Measurements from ENCODE around the gene KIAA0040.

Gene KIAA0040

DNA sequence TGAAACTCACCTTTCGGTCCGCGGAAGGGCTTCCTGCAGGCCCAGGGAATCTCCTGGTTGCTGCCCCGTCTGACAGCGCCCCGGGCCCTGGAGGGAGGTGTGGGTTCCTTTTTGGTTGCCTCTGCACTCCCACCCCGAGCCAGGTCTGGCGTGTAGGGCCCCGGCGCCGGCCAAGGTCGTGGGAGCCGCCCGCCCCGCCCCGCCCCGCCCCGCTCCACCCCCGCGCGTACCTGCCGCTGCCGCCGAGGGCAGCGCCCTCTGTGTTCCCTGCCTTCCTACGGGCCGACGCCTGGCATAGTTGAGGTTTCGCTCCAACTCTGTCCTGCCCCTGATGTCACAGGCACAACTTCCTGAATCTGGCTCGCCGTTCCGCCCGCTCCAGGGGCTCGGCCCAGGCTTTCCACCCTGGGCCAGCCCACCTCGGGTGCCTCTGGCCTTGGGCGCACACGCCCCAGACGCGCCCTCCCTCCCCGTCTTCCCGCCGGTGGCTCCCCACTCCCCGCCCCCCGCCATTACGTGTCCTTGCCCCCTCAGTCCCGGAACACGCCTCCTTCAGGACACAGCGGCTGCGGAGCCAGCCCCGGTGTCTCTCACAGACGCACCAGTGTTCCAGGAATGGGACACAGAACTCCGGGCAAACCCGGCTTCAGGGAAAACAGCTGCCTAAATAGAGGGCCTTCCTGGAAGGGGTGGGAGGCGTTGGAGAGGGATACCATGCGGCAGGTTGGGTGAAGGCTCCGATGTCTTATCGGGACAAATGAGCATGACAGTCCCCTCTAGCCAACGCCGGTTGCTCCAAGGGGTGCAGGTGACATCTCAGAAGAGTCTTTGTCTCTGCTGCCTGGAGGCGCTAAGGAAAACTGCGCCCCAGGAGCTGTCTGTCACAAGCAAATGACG, at the start of gene KIAA0040:
KIAA0040 (minus strand) TSS at position 147 of the 897 bp plus-strand sequence. CDS start 31,763 bp downstream, outside the sequence.
- peak; percentile 78 for DNase-seq

DNA sequence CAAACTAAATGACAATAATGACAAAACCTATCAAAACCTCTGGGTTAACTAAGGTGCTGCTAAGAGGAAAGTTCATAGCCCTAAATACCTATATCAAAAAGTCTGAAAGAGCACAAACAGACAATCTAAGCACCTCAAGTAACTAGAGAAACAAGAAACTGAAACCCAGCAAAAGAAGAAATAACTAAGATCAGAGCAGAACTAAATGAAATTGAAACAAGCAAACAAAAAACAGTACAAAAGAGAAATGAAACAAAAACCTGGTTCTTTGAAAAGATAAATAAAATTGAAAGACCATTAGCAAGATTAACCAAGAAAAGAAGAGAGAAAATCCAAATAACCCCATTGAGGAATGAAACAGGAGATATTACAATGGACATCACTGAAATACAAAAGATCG, 44.8 kb upstream of the KIAA0040 start:
- DNase-seq, result no peak

DNA sequence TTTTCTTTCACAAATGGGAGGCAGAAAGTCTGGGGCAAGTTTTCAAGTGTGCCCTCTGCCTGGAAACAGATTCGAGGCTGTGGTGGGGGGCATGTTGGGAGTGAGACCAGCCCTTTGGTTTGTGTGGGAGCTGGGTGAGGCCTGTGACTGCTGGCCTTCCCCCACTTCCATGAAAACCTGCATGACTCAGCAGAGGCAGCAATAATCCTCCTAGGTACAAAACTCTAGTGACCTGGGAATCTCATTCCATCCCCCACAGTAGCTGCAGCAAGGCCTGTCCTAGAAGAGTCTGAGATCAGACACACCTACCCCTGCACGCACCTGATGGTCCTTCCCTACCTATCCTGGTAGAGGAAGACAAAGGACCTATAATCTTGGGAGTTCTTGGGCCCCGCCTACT, 42.1 kb upstream of the KIAA0040 start:
- DNase-seq, result no peak

DNA sequence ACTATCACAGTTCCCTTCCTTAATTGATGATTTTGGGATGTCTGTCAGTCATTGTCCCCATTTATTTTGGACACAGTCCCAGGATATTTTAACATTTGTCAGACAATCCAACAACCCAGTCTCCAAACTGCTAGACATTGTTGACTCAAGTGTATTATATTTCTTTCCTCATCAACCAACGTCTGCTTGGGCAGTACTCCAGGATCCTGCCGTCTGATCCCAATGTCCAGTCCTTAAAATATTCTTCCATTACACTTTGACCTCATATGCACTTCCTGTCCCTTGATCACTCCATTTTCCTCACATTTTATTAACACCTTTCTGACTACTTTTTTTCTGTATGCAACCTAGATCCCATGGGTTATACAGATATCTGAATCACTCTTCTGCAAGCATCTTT, 39.8 kb upstream of the KIAA0040 start:
- no peak for DNase-seq

DNA sequence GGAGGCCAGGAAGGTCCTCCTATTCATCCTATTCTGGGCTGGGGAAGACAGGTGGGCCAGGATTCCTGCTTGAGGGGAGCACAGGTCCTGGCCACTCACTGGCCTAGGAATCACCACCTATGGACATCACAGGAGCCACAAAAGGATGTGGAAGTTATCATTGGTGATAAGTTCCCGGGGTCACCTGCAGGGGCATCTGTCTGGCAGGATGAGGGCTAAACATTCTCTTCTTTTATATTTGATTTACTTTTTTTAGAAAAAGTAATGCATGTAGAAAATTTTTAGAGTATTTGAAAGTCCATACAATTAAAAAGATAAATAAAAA, 33.2 kb upstream of the KIAA0040 start:
- no peak for DNase-seq

DNA sequence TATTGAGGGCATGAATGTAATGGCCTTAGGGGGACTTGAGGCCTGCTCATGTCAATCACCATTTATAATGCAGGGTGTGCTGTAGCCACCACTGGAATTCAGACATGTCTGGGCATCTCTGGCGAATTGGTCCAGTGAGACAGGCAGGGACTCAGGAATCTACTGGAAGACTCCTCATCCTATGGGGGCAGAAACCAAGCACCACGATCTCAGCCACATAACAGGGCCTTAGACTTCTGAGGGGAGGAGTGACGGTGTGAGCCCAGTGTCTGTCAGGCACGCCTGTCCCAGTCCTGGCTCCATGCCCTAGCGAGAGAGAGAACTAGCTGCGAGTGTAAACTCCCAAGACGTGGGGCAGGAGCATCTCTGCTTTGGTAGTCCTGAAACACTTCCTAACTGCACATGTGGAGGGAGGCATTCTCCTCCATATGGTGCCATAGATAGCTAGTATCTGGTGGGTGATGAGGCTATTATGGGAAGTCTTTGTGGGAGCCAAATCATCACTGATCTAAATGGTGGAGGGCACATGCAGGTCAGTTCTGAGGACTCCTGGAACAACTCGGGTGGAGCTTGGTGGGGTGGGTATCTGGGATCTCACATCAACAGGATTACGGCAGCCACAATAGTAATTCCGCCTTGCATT, 29.8 kb upstream of the KIAA0040 start:
- DNase-seq, result peak; percentile 18

DNA sequence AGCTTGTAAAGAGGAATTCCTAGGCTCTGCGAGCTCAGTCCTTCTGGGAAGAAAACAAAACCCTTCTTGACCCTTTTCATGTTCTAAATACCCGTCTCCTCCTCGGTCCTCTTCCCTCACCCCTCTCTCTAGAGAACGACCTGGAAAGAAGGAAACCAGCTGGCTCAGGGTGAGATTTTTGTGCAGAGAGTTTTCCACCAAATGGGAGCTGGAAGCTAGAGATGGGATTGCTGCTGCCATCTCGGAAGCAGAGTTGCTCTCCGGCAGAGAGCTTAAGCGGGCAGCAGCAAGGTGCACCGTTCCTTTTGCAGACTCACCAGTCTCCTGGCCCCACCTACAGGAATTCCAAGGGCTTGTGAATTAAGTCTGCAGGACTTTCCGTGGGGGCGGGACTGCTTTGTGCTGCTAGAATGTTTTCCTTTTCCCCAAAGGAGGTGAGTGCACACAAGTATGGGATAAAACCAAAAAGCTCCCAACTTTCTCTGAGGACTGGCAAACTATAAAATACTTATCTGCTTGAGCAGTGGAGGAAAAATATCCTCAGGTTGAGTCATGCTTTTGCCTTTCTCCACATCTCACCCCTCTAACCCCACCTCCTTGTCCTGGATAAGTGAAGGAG, 29.1 kb upstream of the KIAA0040 start:
- DNase-seq, result no peak

DNA sequence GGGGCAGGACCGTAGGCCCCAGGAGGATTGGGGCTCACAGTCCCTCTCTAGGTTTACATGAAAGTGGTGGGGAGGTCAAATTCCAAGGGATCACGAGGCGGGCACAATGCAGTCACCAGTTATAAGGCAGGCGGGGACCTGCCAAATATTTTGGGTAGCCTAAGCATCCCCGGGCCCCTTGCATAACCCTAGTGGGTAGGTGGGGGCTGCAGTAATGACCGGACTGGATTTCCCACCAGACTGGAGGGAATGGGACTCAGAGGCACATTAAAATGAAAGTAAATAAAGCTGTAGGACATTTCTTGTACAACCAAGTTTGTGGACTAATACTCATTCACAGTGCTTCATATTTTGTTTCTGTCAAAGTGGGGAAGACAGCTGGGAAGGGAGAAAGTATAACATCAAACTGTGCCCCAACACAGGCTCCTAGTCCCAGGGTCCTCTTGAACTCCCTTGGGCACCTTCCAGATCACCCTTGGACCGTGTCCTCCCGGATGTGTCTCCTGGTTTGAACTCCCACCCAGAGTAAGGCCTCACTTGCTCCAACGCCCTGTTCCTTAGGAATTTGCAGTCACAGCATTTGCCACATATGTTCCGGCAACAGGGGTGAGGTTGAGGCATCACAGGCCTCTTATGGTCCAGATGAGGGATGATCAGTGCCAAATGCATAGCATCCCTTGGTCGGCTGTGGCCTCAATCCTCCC, 28.4 kb upstream of the KIAA0040 start:
- no peak for DNase-seq

DNA sequence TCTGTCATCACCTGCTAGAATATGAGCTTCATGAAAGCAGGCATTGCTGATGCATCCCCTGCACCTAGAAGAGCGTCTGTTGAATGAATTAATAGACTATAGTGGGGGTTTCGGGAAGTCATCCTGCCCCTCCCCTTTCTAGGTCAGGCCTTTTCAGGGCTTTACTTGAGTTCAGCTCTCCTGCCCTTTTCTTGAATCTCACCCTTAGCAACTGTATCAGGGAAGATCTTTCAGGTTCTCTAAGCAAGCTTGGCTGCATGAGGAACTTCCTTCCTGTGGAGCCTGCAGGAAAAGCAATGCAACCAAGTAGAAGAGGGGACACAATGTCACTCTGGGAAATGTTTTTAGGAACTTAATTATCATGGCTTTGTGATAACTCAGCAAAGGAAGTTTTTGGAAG, 27.2 kb upstream of the KIAA0040 start:
- DNase-seq, result peak; percentile 12

DNA sequence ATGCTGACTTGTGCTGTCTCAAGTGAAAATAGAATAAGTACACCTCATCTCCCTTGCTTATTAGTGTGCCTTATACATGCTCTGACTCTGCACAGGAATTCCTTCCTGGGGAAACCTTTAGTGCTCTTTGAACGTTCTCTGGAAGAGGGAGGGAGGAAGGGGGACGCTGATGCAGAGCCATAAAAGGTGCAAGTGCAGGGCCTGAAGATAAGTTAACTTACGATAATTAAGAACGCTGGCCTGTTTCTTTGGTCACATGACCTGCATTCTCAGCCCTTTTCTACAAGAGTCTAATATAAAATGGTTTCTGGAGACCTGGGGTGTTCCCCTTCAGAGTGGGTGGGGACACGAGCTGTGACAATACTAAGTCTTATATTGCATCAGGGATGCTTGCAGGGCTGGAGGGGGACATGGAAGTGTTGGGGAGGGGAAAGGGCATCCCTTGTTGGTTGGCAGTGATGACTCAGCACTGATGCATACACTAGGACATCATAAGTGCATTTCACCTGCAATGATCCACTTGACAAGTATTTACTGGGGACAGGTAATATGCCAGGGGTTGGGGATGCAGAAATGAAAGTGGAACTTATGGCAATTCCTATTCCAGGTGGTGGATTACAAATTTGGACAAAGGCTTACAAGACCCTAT, 26.3 kb upstream of the KIAA0040 start:
- no peak for DNase-seq

DNA sequence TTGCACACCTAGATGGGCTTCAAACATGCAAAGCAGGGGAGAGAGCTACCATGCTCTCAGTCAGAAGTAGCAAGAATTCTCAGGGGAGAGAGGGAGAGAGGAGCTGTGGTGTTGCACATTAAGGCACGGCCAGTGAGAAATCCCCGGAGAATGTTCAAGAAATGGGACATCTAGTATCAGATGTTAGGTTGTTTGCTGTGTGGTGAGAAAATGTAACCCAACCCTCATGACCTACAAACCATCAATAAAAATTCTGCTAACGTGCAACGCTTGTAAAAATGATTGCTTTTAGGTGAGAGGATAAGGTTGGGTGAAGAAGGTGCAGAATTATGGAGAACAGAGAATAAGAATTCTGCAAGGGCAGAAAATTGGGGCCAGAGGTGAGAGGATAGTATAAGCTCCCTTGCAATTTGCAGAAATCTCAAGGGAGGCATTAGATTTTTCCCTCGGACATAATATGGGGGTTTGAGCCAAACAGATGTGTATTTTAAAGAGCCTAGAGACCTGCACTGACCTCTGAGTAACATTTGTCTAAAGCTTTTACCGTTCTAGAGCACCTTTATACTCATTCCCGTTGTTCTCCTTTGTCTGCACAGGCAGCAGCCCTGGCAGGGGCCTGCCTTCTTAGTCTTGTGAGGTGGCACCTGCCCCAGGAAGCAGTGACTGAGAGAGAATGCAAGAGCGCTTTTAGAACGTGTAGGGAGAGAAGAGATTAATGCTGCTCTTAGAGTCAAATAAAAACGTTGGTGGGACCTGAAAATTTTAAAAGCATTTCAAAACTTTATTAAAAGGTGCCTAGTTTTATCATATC, 25.4 kb upstream of the KIAA0040 start:
- no peak for DNase-seq

DNA sequence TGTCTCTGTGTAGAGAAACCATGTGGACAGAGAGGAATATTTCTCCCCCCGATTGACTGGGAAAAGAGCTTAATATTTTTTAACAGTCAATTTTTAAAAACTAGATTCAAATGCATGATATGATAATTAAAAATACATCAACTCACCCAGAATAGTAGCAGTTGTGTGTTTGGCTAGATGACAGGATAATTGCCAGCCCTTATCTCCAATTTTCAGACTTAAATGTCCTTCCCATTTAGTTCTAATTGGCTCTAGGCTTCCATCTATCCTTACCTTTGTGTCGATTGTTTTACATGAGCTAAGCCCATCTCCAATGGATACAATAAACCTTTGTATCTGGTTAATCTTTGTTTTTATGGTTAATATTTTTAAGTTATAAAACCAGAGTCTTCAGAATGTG, 23.9 kb upstream of the KIAA0040 start:
- DNase-seq, result no peak

DNA sequence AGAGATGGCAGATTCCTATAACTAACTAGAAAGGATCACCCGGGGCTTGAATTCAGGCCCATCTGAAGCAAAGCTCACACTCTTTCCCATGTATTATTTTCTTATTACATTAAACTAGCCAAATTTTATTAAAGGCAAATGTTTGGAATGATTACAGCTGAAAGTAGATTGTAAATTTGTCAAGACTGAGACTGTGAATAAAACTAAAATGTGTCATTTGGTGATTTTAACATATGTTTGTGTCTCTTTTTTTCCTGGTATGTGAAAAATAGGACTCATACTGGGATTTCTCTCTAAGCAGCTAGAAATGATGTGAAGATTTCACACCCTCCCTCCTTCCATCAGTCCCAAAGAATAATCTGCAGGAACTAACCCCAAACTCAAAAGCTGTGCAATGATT, 19.1 kb upstream of the KIAA0040 start:
- no peak for DNase-seq

DNA sequence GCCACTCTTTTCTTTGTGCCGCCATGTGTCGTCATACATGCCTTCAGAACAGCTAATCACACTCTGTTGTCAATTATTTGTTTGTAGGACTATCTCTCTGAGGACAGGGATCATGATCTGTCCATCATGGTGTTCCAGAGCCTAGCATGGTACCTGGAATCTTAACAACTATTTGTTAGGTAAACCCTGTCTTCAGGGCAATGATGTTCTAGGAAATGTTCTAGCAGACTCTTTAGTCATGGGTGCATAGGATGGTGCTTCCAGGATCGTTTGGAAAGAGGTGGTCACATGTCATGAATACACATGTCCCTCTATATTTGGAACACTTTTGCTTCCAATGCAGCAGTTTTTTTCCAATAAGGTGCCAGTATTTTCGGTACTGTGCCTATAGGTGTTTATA, 18.2 kb upstream of the KIAA0040 start:
- no peak for DNase-seq

DNA sequence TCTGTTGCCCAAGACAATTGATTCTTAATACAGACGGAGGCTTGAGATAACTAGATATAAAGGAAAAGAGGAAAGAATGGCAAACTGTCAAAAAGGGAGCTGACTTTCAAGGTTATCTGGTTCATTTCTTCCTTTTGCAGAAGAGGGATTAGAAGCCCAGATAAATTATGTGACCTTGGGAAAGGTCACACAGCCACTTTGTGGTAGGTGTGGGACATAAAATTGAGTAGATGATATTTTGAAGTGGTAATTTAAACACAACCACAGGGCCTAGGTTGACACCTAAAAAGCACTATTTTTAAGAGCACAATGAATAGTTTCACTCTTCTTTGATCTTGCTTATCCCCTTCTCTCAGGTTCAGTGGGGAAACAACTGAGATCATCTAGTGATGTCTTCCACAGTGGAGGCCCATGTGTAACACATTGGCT, 16.9 kb upstream of the KIAA0040 start:
- peak; percentile 76 for DNase-seq

DNA sequence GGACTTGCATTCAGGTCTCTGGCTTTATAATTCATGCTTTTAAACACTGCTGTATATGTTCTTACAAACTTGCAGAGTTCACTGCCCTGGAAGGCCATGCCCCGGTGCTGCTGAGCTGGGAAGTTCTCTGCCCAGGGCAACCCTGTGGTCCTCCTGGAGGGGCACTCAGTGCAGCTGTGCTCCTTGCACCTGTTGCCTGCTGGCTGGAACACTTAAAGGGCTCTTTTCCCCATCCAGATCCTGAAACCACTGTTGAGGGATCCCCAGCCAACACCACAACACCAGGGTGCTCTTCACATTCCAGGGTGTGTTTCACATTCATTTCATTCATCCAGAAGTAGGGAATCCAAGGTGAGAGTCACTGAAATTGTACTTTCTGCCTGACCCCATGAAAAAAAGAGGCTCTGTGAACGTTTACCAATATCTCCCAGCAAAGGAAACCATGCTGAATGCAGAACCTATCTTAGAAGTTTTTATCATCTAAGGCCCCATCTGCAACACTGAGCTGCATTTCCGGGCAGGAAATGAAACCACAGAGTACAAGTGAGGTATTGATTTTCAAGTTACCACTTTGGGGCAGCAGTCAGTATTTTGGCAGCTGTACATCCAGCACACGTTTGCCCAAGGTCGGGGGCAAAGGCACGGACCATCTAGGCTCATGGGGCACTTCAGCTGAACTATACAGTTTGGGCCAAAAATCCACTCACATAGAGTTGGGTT, 16.4 kb upstream of the KIAA0040 start:
- peak; percentile 76 for DNase-seq

DNA sequence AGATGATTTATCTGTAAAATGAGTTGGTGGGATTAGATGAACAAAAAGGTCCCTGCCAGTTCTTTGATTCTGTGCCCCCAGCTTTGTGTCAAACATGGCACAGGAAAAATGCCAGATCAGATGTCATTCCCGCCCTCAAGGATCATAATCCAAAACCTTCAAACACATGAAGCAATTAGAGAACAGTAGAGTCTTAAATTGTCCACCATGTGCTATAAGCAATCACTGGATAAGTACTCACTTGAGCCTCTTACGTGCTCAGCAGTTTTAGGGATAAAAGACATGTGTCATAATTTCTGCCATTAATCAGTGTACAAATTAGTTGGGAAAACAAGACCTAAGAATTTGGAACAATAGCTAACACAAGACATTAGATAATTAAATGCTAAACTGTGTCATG, 15.4 kb upstream of the KIAA0040 start:
- no peak for DNase-seq

DNA sequence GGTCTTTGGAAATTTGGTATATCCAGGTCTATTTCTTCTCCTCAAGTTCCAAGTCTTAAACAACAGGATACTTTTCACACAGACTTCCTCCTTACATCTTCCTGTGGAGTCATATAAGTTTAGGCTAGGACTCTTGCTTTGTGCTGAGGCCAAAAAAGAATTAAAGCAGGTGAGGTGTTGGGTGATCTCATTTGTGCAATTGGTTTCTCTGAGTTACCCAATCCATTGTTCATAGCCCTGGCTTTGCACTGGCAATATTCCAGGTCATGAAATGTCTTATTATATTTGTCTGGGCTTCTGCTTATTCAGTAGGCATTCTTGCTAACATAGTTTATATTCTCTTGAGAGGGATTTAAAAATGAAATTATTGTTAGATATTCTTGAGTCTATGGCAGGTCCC, 14.1 kb upstream of the KIAA0040 start:
- DNase-seq, result no peak

DNA sequence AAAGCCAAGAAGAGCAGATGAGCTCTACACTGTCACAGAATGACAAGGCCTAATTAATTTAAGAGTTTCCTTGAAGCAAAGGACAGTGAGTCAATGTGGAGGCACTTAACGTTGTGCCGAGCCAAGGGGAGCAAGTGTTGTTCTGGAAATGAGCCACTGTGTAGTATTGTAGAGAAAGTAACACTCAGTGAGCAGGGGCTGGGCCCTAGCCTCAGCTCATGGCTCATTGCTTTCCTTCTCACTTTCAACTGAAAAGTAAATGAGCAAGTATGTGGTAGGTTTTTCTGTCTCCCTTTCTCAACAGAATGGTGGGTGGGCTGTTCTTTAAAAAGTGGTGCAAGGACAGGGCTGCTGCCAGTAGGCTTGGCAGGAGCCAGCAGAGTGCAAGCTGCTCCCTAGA, 11.8 kb upstream of the KIAA0040 start:
- no peak for DNase-seq

DNA sequence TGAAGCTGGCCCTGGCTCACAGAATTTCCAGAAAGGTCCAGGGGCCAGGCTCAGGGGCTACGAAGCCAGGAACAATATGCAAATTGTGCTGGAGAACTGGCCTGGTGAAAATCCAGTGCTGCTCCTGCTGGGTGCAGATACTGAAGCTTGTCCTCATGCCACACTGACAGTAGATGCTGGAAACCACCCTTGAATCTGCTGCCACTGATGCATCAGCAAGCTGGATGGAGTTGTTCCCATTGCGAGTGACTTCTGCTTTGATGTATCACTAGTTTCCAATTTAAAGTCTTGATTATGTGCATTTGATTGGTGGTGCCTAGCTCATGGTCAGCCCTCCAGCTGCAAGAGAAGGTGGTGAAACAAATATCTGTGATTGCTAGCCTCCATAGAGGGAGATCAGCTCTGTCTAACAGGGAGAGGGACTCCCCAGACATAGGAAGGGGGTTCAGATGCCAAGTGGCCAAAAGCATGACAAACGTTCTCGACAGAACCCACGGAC, 11.0 kb upstream of the KIAA0040 start:
- DNase-seq, result no peak
